HFF-Myc (cell line): ENCODE data around the gene ADAMTS16.

Source experiments
- DNase-seq: peaks from one replicate; pipeline ENCODE4 v3.0.0-alpha.2; 2011; ENCODE audit warnings: low read depth; ENCODE audit errors: extremely low read depth
- H3K4me3 ChIP-seq: replicated peaks from 2 replicates; pipeline ENCODE4 v1.5.1; 2011; ENCODE audit warnings: low read depth, mild to moderate bottlenecking, control low read depth, low read length
- TF ChIP-seq, protein P1 (sequence below): IDR thresholded peaks from 2 replicates; pipeline ENCODE4 v1.5.1; 2012; ENCODE audit warnings: mild to moderate bottlenecking, low read depth, low read length, control low read depth; ENCODE audit errors: missing control alignments

The ADAMTS16 gene

DNA sequence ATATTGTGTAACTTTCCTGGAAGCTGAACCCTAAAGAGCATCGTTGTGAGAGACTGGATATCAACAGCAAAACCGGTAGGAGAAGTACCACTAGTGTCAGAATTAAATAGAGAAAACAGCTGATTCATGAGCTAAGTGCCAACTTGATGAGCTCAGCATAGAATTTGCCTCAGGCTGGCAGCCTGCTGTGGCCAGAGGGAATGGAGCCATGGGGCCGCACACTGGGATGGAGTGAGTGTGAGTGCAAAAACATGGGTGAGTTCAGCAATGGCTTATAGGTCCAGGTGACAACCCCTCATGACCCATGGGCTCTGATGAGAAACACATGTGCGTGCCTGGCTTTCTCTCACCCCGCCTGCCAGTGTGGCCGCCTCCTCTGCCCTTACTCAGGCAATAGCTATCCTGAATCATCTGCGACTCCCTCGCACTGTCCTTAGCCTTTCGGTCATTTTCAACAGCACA is 25.4 kb downstream of the ADAMTS16 start:
- TF ChIP-seq, protein P1, sequence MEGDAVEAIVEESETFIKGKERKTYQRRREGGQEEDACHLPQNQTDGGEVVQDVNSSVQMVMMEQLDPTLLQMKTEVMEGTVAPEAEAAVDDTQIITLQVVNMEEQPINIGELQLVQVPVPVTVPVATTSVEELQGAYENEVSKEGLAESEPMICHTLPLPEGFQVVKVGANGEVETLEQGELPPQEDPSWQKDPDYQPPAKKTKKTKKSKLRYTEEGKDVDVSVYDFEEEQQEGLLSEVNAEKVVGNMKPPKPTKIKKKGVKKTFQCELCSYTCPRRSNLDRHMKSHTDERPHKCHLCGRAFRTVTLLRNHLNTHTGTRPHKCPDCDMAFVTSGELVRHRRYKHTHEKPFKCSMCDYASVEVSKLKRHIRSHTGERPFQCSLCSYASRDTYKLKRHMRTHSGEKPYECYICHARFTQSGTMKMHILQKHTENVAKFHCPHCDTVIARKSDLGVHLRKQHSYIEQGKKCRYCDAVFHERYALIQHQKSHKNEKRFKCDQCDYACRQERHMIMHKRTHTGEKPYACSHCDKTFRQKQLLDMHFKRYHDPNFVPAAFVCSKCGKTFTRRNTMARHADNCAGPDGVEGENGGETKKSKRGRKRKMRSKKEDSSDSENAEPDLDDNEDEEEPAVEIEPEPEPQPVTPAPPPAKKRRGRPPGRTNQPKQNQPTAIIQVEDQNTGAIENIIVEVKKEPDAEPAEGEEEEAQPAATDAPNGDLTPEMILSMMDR, result no peak
- no peak for DNase-seq
- H3K4me3 ChIP-seq, result no peak overlapping the region

DNA sequence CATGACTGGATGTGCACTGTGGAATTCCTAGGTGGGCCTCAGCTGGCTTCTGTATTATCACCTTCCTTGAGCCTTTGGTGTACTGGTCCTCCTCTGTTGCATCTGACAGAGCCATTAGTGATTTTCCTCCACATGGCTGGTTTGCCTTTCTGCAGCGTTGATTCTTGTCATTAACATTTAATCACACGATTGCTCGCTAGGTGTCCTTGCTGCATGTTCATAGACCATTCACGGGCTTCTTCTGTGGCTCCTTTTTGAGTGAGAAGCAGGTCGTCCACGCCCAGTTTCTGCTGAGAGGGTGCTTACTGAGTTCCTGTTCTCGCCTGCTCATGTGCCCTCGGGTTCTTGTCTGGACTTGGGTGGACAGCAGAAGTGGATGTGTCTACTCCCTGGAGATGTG is 29.3 kb downstream of the ADAMTS16 start:
- no peak overlapping the region for H3K4me3 ChIP-seq
- no peak for DNase-seq
- TF ChIP-seq, protein P1, result no peak

- DNase-seq, result no peak
- TF ChIP-seq, protein P1, result no peak
- no peak overlapping the region for H3K4me3 ChIP-seq
Observed at GRCh38 chr5:5178136-5178535, 38.0 kb downstream of the ADAMTS16 start.

GRCh38 chr5:5178580-5178979 is 38.5 kb downstream of the ADAMTS16 start:
- H3K4me3 ChIP-seq, result no peak overlapping the region
- DNase-seq, result no peak
- TF ChIP-seq, protein P1, result no peak

DNA sequence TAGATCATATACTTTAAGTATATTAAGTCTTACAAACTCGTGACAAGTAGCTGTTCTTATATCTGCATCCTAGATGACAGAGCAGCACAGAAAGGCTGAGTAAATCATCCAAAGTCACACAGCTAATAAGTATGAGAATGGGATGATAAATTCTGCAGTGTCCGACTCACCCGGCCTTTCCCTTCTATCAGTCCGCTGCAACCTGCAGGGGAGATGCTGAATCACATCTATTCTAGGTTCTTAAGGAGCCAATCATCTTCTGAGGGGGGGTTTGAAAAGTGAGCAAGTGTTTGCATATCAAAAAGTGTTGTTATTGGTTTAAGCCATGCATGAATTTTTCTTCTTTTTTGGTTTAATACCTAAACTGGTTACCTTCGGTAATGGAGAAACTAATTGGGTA is 38.9 kb downstream of the ADAMTS16 start:
- H3K4me3 ChIP-seq, result no peak overlapping the region
- TF ChIP-seq, protein P1, result no peak
- no peak for DNase-seq

- DNase-seq, result no peak
- TF ChIP-seq, protein P1, result no peak
- no peak overlapping the region for H3K4me3 ChIP-seq
Observed at GRCh38 chr5:5179597-5179996, 39.5 kb downstream of the ADAMTS16 start.

DNA sequence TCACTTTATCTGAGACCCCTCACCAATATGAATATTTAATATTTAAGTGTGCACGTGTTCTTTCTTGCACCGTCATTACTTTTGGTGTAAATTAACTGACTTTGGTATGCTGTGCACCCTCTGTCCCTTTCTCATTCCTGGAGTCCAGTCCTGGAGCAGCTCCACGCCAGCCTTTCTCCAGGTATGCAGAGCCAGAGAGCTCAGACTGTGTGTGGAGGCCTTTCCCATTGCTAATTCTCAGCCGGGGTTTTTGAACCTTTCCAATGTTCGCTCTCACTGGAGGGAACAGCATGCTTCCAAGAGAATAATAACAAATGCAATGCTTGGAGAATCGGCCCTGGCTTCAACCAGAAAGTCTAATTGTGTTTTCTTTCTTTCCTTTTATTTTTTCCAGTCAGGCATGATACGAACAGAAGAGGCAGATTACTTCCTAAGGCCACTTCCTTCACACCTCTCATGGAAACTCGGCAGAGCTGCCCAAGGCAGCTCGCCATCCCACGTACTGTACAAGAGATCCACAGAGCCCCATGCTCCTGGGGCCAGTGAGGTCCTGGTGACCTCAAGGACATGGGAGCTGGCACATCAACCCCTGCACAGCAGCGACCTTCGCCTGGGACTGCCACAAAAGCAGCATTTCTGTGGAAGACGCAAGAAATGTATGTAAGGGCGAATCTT is 41.7 kb downstream of the ADAMTS16 start:
- H3K4me3 ChIP-seq, result no peak overlapping the region
- no peak for DNase-seq
- TF ChIP-seq, protein P1, result no peak
